SU-DHL-6 (cell line): ENCODE measurements around the gene PRKCA.

ENCODE experiments used
- CTCF ChIP-seq: fragments of 200-600 bp; sonication (generic); IDR thresholded peaks from one replicate; pipeline ENCODE4 v1.5.1; 2017; ENCODE audit warnings: antibody characterized with exemption, mild to moderate bottlenecking, low read length, moderate library complexity; ENCODE audit not compliant: insufficient read depth, poor library complexity, severe bottlenecking
- EZH2phosphoT487 ChIP-seq: fragments of 200-600 bp; sonication (generic), shearing (Covaris generic); conservative IDR thresholded peaks from 2 replicates; pipeline ENCODE4 v1.6.1; 2018; ENCODE audit warnings: mild to moderate bottlenecking, antibody characterized with exemption, low read length, moderate library complexity, mixed read lengths

- TF ChIP-seq CTCF, result no peak
- TF ChIP-seq EZH2phosphoT487, result no peak
Observed at GRCh38 chr17:66655461-66655860, 353.0 kb downstream of the PRKCA start.
